WERI-Rb-1 (cell line): ENCODE results near the gene C10orf71.

ENCODE experiments used
- DNase-seq: peaks from one replicate; pipeline ENCODE4 v3.0.0-alpha.2; 2020
- H3K27ac ChIP-seq: fragments of 250-450 bp; sonication (Bioruptor Pico); 2 replicates; pipeline ENCODE4 v1.5.1; 2020; ENCODE audit warnings: mild to moderate bottlenecking, moderate library complexity
- H3K27me3 ChIP-seq: fragments of 250-450 bp; sonication (Bioruptor Pico); 2 replicates; pipeline ENCODE4 v1.5.1; 2021; ENCODE audit warnings: mild to moderate bottlenecking, low read depth, moderate library complexity; ENCODE audit not compliant: insufficient read depth, severe bottlenecking
- H3K36me3 ChIP-seq: fragments of 250-450 bp; sonication (Bioruptor Pico); 2 replicates; pipeline ENCODE4 v1.5.1; 2020; ENCODE audit warnings: mild to moderate bottlenecking, moderate library complexity
- H3K4me3 ChIP-seq: 2 replicates; pipeline ENCODE4 v1.5.1; 2011; ENCODE audit warnings: low read depth, mild to moderate bottlenecking, control low read depth, low read length
- H3K9me3 ChIP-seq: fragments of 250-450 bp; sonication (Bioruptor Pico); 2 replicates; pipeline ENCODE4 v1.5.1; 2021; ENCODE audit warnings: mild to moderate bottlenecking, moderate library complexity; ENCODE audit not compliant: severe bottlenecking
- CTCF ChIP-seq: IDR thresholded peaks from 2 replicates; pipeline ENCODE4 v1.5.1; 2011; ENCODE audit warnings: low read depth, mild to moderate bottlenecking, control low read depth, inconsistent platforms, low read length

C10orf71 gene

DNA sequence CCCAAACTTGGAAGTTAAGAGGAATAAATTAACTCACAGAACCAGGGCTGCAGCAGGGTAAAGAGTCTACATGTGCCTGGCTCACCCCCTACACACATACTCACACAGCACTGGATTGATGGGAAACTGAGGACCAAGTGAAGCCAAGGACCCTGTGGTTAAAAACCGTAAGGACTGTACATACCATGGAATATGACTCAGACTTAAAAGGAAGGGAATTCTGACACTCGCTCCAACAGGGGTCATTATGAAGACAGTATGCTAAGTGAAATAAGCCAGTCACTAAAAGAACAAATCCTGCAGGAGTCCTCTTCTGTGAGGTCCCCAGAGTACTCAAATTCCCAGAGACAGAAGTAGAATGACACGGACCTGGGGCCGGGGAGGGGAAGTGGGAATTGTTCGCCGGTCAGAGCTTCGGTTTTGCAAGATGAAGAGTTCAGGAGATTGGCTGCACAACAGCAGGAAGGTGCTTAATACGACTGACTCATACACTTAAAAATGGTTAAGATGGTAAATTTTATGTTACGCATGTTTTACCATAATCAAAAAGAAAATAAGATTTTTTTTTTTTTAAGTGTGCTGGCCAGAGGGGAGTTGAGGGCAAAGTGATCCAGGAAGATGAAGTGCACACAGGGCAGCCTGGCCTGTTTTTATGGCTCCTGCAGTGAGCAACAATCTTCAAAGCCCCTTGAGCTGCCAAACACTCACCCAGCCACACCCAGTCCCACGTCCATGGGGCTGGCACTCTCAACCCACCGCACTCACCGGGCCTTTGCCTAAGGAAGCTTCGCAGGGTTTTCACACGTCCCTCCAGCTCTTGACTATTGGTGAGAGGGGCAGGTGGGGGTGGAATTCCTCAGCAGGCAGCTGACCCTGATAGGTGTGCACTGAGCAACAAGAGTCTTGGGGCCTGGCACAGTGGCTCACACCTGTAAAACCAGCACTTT lies 70.5 kb downstream of the C10orf71 start:
- peaks cover 8% of the 10 kb centered on the region for H3K27me3 ChIP-seq
- no peaks in the 10 kb centered on the region for H3K9me3 ChIP-seq
- H3K4me3 ChIP-seq, result no peak overlapping the region
- H3K27ac ChIP-seq, result no peak overlapping the region
- H3K36me3 ChIP-seq, result no peaks in the 10 kb centered on the region
- DNase-seq, result no peak
- no peak for TF ChIP-seq CTCF

GRCh38 chr10:49370326-49371100 lies 71.5 kb downstream of the C10orf71 start:
- H3K36me3 ChIP-seq, result no peaks in the 10 kb centered on the region
- no peak overlapping the region for H3K4me3 ChIP-seq
- no peaks in the 10 kb centered on the region for H3K9me3 ChIP-seq
- no peak for TF ChIP-seq CTCF
- peaks cover 10% of the 10 kb centered on the region for H3K27me3 ChIP-seq
- no peak overlapping the region for H3K27ac ChIP-seq
- no peak for DNase-seq

- H3K36me3 ChIP-seq, result no peaks in the 10 kb centered on the region
- no peak for DNase-seq
- H3K27me3 ChIP-seq, result peaks cover 6% of the 10 kb centered on the region
These were observed 73.0 kb downstream of the C10orf71 start for GRCh38 chr10:49371967-49372366.

GRCh38 chr10:49373361-49373760 lies 74.4 kb downstream of the C10orf71 start:
- no peak overlapping the region for H3K27ac ChIP-seq
- no peaks in the 10 kb centered on the region for H3K9me3 ChIP-seq
- H3K36me3 ChIP-seq, result no peaks in the 10 kb centered on the region
- H3K4me3 ChIP-seq, result no peak overlapping the region
- peaks cover 6% of the 10 kb centered on the region for H3K27me3 ChIP-seq
- no peak for DNase-seq
- TF ChIP-seq CTCF, result no peak

More at GRCh38 chr10:49371967-49372366, 73.0 kb downstream of the C10orf71 start:
- no peak for TF ChIP-seq CTCF
- Histone ChIP-seq H3K9me3 (no peaks in the 10 kb centered on the region), H3K4me3 (no peak overlapping the region), H3K27ac (no peak overlapping the region)

- no peaks in the 10 kb centered on the region for H3K36me3 ChIP-seq
- TF ChIP-seq CTCF, result no peak
- no peak overlapping the region for H3K27ac ChIP-seq
- peaks cover 3% of the 10 kb centered on the region for H3K27me3 ChIP-seq
- no peak for DNase-seq
- no peak overlapping the region for H3K4me3 ChIP-seq
- H3K9me3 ChIP-seq, result no peaks in the 10 kb centered on the region
These were observed 75.8 kb downstream of the C10orf71 start for GRCh38 chr10:49374740-49375139.
